ENCODE results near the gene ZNF581.

The ZNF581 gene

GRCh38 chr19:55643003-55643886, at the start of gene ZNF581:
Gene ZNF581, plus strand, starts transcription at chr19:55643649. Its CDS starts 923 bp downstream, at chr19:55644572.
- peak; percentile 77 for FAIRE-seq

GRCh38 chr19:55594996-55595545, 48.4 kb upstream of the ZNF581 start:
- no peak for FAIRE-seq

GRCh38 chr19:55596304-55596703, 47.1 kb upstream of the ZNF581 start:
- FAIRE-seq, result no peak

- no peak for FAIRE-seq
Observed at GRCh38 chr19:55597501-55597921, 45.9 kb upstream of the ZNF581 start.

GRCh38 chr19:55598034-55598433, 45.4 kb upstream of the ZNF581 start:
- FAIRE-seq, result no peak

- FAIRE-seq, result peak; percentile 97
Observed at GRCh38 chr19:55598719-55599467, 44.6 kb upstream of the ZNF581 start.

- FAIRE-seq, result peak; percentile 96
Observed at GRCh38 chr19:55599468-55599841, 44.0 kb upstream of the ZNF581 start, which contains the start of gene FIZ1. Gene FIZ1, minus strand, starts transcription at chr19:55599517. Its CDS starts 1,652 bp downstream, at chr19:55597865.

GRCh38 chr19:55599842-55600661, 43.4 kb upstream of the ZNF581 start, which contains the start of gene ZNF524:
Gene ZNF524, plus strand, starts transcription at chr19:55600288. Its CDS starts 1,825 bp downstream, at chr19:55602113.
- no peak for FAIRE-seq

GRCh38 chr19:55600662-55601028, 42.8 kb upstream of the ZNF581 start:
- no peak for FAIRE-seq

GRCh38 chr19:55601084-55601483, 42.4 kb upstream of the ZNF581 start:
- no peak for FAIRE-seq

- no peak for FAIRE-seq
Observed at GRCh38 chr19:55602104-55603001, 41.1 kb upstream of the ZNF581 start.

GRCh38 chr19:55603115-55603514, 40.3 kb upstream of the ZNF581 start:
- no peak for FAIRE-seq

- no peak for FAIRE-seq
Observed at GRCh38 chr19:55603581-55604292, 39.7 kb upstream of the ZNF581 start.

- peak; percentile 96 for FAIRE-seq
Observed at GRCh38 chr19:55605207-55605636, 38.2 kb upstream of the ZNF581 start.

GRCh38 chr19:55605637-55606470, 37.6 kb upstream of the ZNF581 start, which contains the start of gene ZNF865:
Gene ZNF865, plus strand, starts transcription at chr19:55605647. Its CDS starts 7,972 bp downstream, at chr19:55613619.
- FAIRE-seq, result peak; percentile 50

GRCh38 chr19:55606471-55606787, 37.0 kb upstream of the ZNF581 start:
- no peak for FAIRE-seq

GRCh38 chr19:55606817-55607216, 36.6 kb upstream of the ZNF581 start:
- FAIRE-seq, result no peak

GRCh38 chr19:55609326-55609725, 34.1 kb upstream of the ZNF581 start:
- FAIRE-seq, result no peak

GRCh38 chr19:55611300-55611982, 32.0 kb upstream of the ZNF581 start:
- no peak for FAIRE-seq

All from G401.6 (cell line).